GM18526 (cell line): ENCODE data around the gene MEG3.

Experiments
- POLR2A ChIP-seq: IDR thresholded peaks from 3 replicates; pipeline ENCODE4 v1.6.1; 2011; ENCODE audit not compliant: insufficient read length; ENCODE audit errors: extremely low read depth

The MEG3 gene

GRCh38 chr14:100904307-100905087, 78.6 kb downstream of the MEG3 start:
- no peak for TF ChIP-seq POLR2A

DNA sequence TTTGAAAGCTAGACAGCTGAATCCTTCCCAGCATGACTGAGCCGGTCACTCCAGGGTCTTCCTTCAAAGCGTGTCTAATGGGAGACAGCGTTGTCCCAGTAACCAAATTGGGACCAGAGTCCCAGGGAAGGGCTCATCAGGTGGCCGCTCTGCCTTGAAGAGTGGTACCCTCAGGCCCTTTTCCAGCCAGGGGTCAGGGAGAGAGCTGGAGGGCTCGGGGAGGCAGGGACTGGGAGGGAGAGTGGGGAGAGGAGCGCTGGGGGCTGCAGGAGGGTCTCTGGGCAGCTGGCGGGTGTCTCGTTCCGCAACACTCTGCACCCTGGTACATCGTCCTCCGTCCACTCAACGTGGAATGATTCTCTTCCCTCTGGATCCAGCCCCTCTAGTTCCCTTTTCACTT, 79.2 kb downstream of the MEG3 start:
- no peak for TF ChIP-seq POLR2A

- TF ChIP-seq POLR2A = no peak
Measured at GRCh38 chr14:100906420-100906819, 80.5 kb downstream of the MEG3 start.

GRCh38 chr14:100907240-100907639, 81.3 kb downstream of the MEG3 start:
- no peak for TF ChIP-seq POLR2A

DNA sequence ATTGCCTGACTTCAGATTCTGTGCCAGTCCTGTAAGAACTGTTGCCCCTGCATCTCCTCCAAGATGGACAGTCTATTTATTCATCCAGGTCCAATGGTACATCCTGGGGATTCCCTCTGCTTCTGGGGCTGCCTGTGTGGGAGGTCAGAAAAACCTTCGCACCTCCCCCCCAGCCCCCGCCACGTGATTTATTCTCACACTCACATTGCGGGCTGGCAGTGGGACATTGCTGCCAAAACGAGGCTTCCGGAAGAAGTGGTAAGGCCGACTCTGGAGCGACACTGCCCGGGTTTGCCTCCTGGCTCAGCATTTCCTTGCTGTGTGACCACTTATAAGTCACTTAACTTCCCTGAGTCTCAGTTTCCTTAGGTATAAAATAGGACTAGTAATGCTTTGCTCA, 83.5 kb downstream of the MEG3 start:
- TF ChIP-seq POLR2A = no peak
